Activated T-helper 1 cell treated with anti-CD3 and anti-CD28 coated beads, Interleukin-12 subunit alpha, Interleukin-12 subunit beta, Interleukin-2, Interleukin-4 antibody, amounts not matched to agents 30 ng/mL and 10 ng/mL and 1 ng/mL, durations not matched to agents 14 hours and 24 hours and 36 hours (primary cell): ENCODE measurements around the gene AP1S1. TPM values are rescaled to one million over a fixed set of nuclear protein-coding genes. Genes with fewer than 3 reads are reported as not detected.
"Not testable (repeated sequence)": the region's sequence is repeated elsewhere in the genome, so short reads cannot be mapped to it uniquely, and the experiment has no call there.

Experiments used
- DNase-seq: peaks from one replicate; pipeline ENCODE4 v3.0.0; 2021; ENCODE audit warnings: low spot score
- H3K27ac Mint-ChIP-seq: one replicate; pipeline ENCODE4 v1.8.0; 2021; ENCODE audit warnings: mild to moderate bottlenecking, mixed read lengths
- H3K27me3 Mint-ChIP-seq: one replicate; pipeline ENCODE4 v1.8.0; 2022; ENCODE audit warnings: mild to moderate bottlenecking, moderate library complexity, mixed read lengths; ENCODE audit not compliant: insufficient read depth
- H3K36me3 Mint-ChIP-seq: one replicate; pipeline ENCODE4 v1.8.0; 2021; ENCODE audit warnings: low read depth, mixed read lengths
- H3K4me1 Mint-ChIP-seq: one replicate; pipeline ENCODE4 v1.8.0; 2021; ENCODE audit warnings: low read depth, mixed read lengths
- H3K4me3 Mint-ChIP-seq: one replicate; pipeline ENCODE4 v1.8.0; 2021; ENCODE audit warnings: mild to moderate bottlenecking, moderate library complexity, mixed read lengths
- H3K9me3 Mint-ChIP-seq: one replicate; pipeline ENCODE4 v1.8.0; 2021; ENCODE audit warnings: mixed read lengths
- intact Hi-C: fragments of 100-400 bp; cut with micrococcal nuclease; formaldehyde crosslinking; loops from one replicate; pipeline ENCODE4 v1.15.1; 2024
- total RNA-seq: library from RNA; stranded (reverse); gene quantifications from 2 replicates; pipeline ENCODE4 v1.2.3, GENCODE V29; 2022

AP1S1 gene
- total RNA-seq, 1 donor from 2014 or later: 45.7 TPM

DNA sequence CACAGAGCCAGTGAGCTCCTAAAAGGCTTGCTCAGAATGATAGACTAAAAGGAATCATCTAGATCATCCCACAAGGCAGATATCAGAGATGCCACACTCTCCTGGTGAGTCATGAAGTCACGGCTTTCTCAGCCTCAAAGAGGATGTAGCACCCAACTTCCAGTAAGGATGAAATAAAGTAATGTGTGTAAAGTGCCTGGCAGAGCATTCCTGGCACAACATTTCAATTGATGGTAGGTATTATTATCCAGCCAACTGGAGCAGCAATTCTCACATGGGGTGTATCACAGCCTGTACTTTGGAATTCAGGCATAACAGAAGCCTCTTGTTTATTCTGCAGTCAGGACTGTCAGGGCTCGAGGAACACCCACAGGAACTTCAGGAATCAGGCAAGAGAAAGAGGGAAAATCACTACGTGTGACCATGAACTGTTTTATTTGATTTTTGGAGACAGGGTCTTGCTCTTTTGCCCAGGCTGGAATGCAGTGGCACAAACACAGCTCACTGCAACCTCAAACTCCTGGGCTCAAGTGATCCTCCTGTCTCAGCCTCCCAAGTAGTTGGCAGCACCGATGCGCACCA is 31.1 kb downstream of the AP1S1 start:
- Mint-ChIP-seq H3K4me1 (peaks cover 9% of the 10 kb centered on the region), H3K36me3 (no peaks in the 10 kb centered on the region), H3K4me3 (no peak overlapping the region), H3K27ac (no peak overlapping the region), H3K9me3 (no peaks in the 10 kb centered on the region), H3K27me3 (peaks cover 27% of the 10 kb centered on the region)
- intact Hi-C loops: no loop called here
- DNase-seq: no peak

DNA sequence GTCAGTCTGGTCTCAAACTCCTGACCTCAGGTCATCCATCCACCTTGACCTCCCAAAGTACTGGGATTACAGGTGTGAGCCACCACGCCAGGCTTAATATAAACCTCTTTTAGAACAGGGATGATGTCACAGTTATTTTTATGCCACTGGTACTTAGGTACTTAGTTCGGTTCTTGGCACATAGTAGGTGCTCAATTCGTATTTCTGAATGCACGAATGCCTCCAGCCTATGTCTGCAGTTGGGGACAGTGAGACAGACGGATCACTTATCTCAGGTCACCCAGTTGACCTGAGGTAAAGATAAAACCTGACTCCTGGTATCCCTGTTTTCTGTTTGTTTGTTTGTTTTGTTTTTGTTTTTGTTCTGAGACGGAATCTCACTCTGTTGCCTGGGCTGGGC is 31.9 kb downstream of the AP1S1 start:
- no peak overlapping the region for H3K4me3 Mint-ChIP-seq
- DNase-seq: no peak

DNA sequence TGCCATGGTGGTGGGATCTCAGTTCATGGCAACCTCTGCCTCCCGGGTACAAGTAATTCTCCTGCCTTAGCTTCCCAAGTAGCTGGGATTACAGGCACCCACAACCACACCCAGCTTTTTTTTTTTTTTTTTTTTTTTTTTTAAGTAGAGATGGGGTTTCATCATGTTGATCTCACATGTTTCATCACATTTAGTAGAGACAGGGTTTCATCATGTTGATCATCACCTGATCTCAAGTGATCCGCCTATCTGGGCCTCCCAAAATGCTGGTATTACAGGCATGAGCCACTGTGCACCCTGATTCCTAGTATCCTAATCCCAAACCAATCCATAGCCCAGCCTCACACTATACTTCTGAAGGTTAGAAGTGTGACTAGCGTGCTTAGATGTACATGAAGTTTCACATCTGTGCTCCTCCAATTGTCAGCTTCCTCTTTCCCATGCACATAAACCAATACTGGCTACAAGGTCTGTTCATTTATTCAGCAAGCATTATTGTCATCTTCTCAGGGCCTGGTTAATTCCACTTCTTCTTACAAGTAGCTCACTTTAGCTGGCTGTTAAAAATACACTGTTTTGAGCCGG is 32.7 kb downstream of the AP1S1 start:
- H3K4me3 Mint-ChIP-seq: no peak overlapping the region
- no peak for DNase-seq
- H3K27me3 Mint-ChIP-seq: peaks cover 17% of the 10 kb centered on the region
- no peaks in the 10 kb centered on the region for H3K9me3 Mint-ChIP-seq
- H3K4me1 Mint-ChIP-seq: peaks cover 9% of the 10 kb centered on the region
- intact Hi-C loops: no loop called here
- H3K36me3 Mint-ChIP-seq: no peaks in the 10 kb centered on the region
- H3K27ac Mint-ChIP-seq: no peak overlapping the region

More for the DNA sequence above, 31.9 kb downstream of the AP1S1 start:
- peaks cover 20% of the 10 kb centered on the region for H3K27me3 Mint-ChIP-seq
- H3K36me3 Mint-ChIP-seq: no peaks in the 10 kb centered on the region
- H3K4me1 Mint-ChIP-seq: peaks cover 9% of the 10 kb centered on the region
- no peak overlapping the region for H3K27ac Mint-ChIP-seq
- H3K9me3 Mint-ChIP-seq: no peaks in the 10 kb centered on the region
- intact Hi-C loops: no loop called here

DNA sequence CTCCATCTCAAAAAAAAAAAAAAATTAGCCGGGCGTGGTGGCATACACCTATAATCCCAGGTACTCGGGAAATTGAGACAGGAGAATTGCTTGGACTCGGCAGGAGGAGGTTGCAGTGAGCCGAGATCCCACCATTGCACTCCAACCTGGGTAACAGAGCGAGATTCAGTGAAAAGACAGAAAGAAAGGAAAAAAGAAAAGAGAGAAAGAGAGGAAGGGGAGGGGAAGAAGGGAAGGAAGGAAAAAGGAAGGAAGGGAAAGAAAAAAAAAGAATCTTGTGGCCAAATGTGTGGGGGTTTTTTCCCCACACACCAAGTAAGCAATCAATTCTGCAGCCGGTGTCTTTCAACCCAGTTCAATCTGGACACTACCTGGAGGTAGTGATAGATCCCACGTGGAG is 34.8 kb downstream of the AP1S1 start:
- no peak for DNase-seq
- Mint-ChIP-seq H3K9me3 (no peaks in the 10 kb centered on the region), H3K36me3 (no peaks in the 10 kb centered on the region), H3K4me3 (no peak overlapping the region), H3K4me1 (peaks cover 5% of the 10 kb centered on the region), H3K27ac (no peak overlapping the region), H3K27me3 (peaks cover 12% of the 10 kb centered on the region)
- intact Hi-C loops: no loop called here

DNA sequence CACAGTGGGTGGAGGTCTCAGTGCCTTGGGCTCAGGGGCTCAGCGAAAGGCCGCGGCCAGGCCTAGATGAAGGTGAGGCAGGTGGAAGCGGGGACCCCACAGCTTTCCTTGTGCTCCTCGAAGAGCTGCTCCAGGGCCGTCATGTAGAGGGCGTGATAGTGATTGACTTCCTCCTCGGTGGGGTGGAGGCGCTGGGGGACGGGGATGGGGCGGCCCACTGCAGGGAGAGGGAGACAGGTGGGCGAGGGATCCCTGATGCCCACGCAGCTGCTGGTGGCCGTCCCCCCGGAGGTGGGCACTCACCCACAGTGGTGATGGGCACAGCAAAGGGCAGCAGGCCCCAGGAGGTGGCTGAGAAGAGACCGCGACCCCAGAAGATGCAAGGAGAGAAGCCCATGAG is 41.6 kb downstream of the AP1S1 start:
- DNase-seq: no peak
- Mint-ChIP-seq H3K27ac (no peak overlapping the region), H3K27me3 (peaks cover 18% of the 10 kb centered on the region), H3K36me3 (no peaks in the 10 kb centered on the region), H3K4me1 (peaks cover 5% of the 10 kb centered on the region), H3K9me3 (no peaks in the 10 kb centered on the region), H3K4me3 (no peak overlapping the region)
- intact Hi-C loops: no loop called here

DNA sequence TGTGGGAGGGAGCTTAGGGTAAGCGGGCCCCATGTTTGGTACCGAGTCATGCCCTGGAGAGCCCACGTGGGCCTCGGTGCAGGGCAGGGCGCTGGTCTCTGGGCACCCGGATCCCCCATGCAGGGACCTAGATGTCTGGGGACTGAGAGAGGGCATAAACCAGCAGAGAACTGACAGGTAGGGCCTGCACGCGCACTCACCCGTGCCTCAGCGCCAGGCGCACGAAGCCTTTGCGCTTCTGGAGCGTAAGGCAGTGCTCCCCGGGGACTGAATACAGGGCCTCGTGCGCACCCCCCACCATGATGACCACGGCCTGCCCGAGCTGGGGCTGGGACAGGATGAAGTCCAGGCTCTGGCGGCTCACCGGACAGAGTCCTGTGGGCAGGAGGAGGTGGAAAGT is 43.7 kb downstream of the AP1S1 start:
- Mint-ChIP-seq H3K27ac (no peak overlapping the region), H3K36me3 (no peaks in the 10 kb centered on the region), H3K27me3 (peaks cover 26% of the 10 kb centered on the region), H3K9me3 (no peaks in the 10 kb centered on the region), H3K4me3 (no peak overlapping the region), H3K4me1 (no peaks in the 10 kb centered on the region)
- no peak for DNase-seq
- intact Hi-C loops: no loop called here

DNA sequence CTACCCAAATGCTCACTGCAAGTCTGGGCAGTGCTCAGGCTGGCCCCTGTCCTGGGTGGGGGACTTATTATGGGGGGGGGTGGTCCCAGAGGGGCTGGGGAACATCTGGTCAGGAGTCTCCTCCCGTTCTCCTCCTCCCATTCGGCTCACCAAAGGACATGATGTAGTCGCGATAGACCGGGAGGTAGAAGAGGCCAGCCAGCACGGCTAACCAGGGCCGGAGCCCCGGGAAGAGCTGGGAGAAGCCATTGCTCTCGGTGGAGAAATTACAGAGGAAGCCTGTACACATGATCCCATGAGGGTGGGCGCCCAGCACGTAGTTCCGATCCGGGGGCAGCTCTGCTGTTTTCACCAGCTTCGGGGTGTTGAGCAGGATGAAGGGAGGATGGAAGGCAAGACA is 44.2 kb downstream of the AP1S1 start:
- Mint-ChIP-seq H3K9me3 (no peaks in the 10 kb centered on the region), H3K27ac (no peak overlapping the region), H3K27me3 (peaks cover 27% of the 10 kb centered on the region), H3K36me3 (no peaks in the 10 kb centered on the region), H3K4me1 (no peaks in the 10 kb centered on the region), H3K4me3 (no peak overlapping the region)
- intact Hi-C loops: no loop called here
- no peak for DNase-seq

DNA sequence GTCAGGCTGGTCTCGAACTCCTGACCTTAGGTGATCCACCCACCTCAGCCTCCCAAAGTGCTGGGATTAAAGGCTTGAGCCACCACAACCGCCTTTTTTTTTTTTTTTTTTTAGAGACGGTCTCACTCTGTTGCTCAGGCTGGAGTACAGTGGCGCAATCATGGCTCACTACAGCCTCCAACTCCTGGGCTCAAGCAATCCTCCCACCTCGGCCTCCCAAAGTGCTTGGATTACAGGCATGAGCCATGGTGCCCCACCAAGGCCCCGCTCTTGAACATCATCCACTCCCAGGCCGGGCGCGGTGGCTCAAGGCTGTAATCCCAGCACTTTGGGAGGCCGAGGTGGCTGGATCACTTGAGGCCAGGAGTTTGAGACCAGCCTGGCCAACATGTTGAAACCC is 45.2 kb downstream of the AP1S1 start:
- H3K4me1 Mint-ChIP-seq, H3K27ac Mint-ChIP-seq, intact Hi-C loops, H3K9me3 Mint-ChIP-seq, H3K4me3 Mint-ChIP-seq, H3K36me3 Mint-ChIP-seq, DNase-seq: not testable (repeated sequence)
- peaks cover 29% of the 10 kb centered on the region for H3K27me3 Mint-ChIP-seq

DNA sequence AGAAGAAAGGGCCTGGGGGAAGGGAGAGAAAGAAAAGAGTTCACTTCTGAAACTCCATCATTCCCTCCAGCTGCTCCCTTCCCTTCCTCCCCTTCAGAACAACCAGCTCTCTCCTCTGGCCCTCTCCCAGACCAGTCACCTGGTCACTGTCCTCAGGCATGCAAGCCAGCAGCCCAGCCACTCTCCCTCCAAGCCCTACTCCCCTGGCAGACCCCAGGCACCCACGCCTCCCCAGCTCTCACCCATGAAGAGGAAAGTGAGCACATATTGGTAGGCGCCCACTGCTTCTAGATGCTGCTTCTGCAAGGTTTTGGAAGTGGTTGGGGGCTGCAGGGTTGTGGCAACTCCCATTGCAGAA is 46.2 kb downstream of the AP1S1 start:
- intact Hi-C loops: no loop called here
- Mint-ChIP-seq H3K36me3 (no peaks in the 10 kb centered on the region), H3K4me1 (peaks cover 8% of the 10 kb centered on the region), H3K4me3 (no peak overlapping the region), H3K27me3 (peaks cover 29% of the 10 kb centered on the region), H3K27ac (no peak overlapping the region), H3K9me3 (no peaks in the 10 kb centered on the region)
- DNase-seq: no peak

DNA sequence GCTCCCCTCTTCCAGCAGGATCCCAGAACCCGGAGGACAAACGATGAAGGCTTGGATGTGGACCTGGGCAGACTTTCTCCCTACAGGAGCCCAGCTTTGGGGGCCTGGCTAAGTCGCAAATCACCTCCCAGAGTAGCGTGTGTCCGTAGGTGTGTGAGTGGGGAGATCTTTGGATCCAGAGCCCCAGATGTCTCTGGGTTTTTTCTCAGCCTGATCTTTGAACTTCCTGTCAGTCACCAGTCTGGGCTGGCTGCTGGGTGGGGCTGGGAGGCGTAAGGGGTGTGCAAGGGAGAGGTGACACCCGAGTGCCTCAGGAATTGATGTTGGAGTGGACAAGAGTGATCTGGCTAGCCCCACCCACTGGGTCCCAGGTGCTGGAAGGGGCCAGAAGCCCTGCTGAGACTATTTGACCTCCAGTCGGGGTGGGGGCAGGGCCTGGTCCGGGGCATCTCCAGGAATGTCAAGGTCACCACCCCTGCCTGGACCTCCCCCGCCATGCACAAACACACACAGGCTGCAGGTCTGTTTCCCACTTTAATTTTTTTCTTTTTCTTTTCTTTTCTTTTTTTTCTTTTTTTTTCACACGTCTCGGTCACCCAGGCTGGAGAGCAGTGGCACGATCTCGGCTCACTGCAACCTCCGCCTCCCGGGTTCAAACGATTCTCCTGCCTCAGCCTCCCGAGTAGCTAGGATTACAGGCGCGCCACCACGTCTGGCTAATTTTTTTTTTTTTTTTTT is 46.8 kb downstream of the AP1S1 start, which contains the start of gene MOGAT3:
Gene MOGAT3 (minus strand): TSS at position 175 of the 738 bp plus-strand sequence. CDS start 182 bp downstream, outside the sequence.
- DNase-seq: no peak
- intact Hi-C loops: no loop called here
- no peaks in the 10 kb centered on the region for H3K36me3 Mint-ChIP-seq
- peaks cover 8% of the 10 kb centered on the region for H3K4me1 Mint-ChIP-seq
- H3K9me3 Mint-ChIP-seq: no peaks in the 10 kb centered on the region
- peaks cover 29% of the 10 kb centered on the region for H3K27me3 Mint-ChIP-seq
- no peak within 1 kb of the TSS for H3K4me3 Mint-ChIP-seq
- no peak within 1 kb of the TSS for H3K27ac Mint-ChIP-seq

DNA sequence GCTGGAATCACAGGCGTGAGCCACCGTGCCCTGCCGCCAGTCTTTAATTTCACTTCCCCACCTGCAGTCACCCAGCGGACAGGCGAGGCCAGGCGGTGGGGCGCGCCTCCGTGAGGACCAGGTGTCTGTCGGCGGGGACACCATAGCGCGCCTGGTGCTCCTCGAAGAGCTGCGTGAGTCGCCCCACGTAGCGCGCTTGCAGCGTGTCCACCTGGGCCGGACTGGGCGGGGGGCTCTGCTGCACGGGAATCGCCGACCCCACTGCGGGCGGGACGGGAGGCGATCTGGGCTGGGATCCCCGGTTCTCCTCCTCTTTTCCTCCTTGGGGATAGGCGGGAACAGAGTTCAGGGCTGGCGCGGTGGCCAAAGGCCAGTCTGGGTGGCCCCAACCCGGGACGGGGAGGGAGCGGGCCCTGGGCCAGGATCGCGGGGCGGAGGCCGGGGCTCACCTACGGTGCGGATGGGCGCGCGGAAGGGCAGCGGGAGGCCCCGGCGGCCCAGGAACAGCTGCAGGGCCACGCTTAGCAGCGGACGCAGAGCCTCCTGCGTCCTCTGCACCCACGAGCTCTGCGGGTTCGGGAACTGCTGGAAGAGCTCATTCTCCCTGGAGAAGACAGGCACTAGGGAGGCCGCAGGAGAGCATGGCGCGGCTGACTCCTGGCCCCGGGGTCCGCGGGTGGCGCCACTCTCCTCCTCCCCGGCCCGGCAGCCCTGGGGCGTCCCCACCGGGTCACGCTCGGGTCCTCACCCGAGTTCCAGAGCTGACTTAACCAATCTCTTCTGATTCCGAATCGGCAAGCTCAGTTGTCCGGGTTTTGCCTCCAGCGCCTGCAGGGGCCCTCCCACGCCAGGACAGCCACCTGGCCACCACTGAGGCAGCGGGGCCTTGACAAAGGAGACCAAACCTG is 47.7 kb downstream of the AP1S1 start:
- H3K4me3 Mint-ChIP-seq: no peak overlapping the region
- H3K27ac Mint-ChIP-seq: no peak overlapping the region
- intact Hi-C loops: no loop called here
- H3K27me3 Mint-ChIP-seq: peaks cover 29% of the 10 kb centered on the region
- peaks cover 8% of the 10 kb centered on the region for H3K4me1 Mint-ChIP-seq
- no peak for DNase-seq
- H3K36me3 Mint-ChIP-seq: no peaks in the 10 kb centered on the region
- H3K9me3 Mint-ChIP-seq: no peaks in the 10 kb centered on the region

DNA sequence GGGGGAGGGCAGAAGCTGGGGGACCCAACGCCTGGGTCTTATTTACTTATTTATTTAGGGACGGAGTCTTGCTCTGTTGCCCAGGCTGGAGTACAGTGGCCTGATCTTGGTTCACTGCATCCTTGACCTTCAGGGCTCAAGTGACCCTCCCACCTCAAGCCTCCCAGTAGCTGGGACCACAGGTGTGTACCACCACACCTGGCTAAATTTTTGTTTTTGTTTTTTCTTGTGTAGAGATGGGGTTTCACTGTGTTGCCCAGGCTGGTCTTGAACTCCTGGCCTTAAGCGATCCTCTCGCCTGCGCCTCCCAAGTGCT is 48.3 kb downstream of the AP1S1 start:
- intact Hi-C loops: no loop called here
- no peak for DNase-seq
- no peak overlapping the region for H3K27ac Mint-ChIP-seq
- peaks cover 8% of the 10 kb centered on the region for H3K4me1 Mint-ChIP-seq
- no peak overlapping the region for H3K4me3 Mint-ChIP-seq
- H3K9me3 Mint-ChIP-seq: no peaks in the 10 kb centered on the region
- peaks cover 25% of the 10 kb centered on the region for H3K27me3 Mint-ChIP-seq
- no peaks in the 10 kb centered on the region for H3K36me3 Mint-ChIP-seq
